Measurements from ENCODE around the gene RRAD. TPM values are rescaled to one million over a fixed set of nuclear protein-coding genes. Genes with fewer than 3 reads are reported as not detected.

The RRAD gene
- polyA plus RNA-seq, 1 experiment, result 1.9 TPM

- CTCF ChIA-PET, result interaction anchor here (0.6 to 2.6 kb wide), 26 partner anchors 9 to 706 kb away, joined by 3 to 29 read pairs (median 5); partner anchors contain the start of genes CES4A, EXOC3L1, FBXL8 and TMEM208
- Histone ChIP-seq H3K27me3 (ENCODE audit: control insufficient read depth, insufficient read depth, low read length) (peaks cover 21% of the 10 kb centered on the region), H3K9me3 (ENCODE audit: control insufficient read depth, insufficient read depth, low read length) (peaks cover 5% of the 10 kb centered on the region; the same call in 1 of the 2 replicates), H3K4me3 (ENCODE audit: low read depth, low read length) (no peak overlapping the region), H3K27ac (ENCODE audit: low read depth, low read length) (no peak overlapping the region)
- TF ChIP-seq CTCF (IDR thresholded peaks at IDR 0.05; ENCODE audit: low read depth, low read length), result peak; percentile 89
- POLR2A ChIA-PET, result interaction anchor here (1.0 kb wide), 1 partner anchor 201 kb away, joined by 4 read pairs; no protein-coding TSS in a partner anchor
- DNase-seq (ENCODE audit: low read depth, low spot score), result peak; percentile 59
These were observed 28.8 kb upstream of the RRAD start for GRCh38 chr16:66954097-66954659.

GRCh38 chr16:66953462-66954096, 28.2 kb upstream of the RRAD start:
- TF ChIP-seq CTCF (IDR thresholded peaks at IDR 0.05; ENCODE audit: low read depth, low read length), result no peak
- peaks cover 5% of the 10 kb centered on the region; the same call in 1 of the 2 replicates for H3K9me3 ChIP-seq (ENCODE audit: control insufficient read depth, insufficient read depth, low read length)
- H3K4me3 ChIP-seq (ENCODE audit: low read depth, low read length), result no peak overlapping the region
- POLR2A ChIA-PET, result interaction anchor here (1.0 kb wide), 1 partner anchor 202 kb away, joined by 4 read pairs; no protein-coding TSS in a partner anchor
- peaks cover 25% of the 10 kb centered on the region for H3K27me3 ChIP-seq (ENCODE audit: control insufficient read depth, insufficient read depth, low read length)
- CTCF ChIA-PET, result interaction anchor here (0.6 to 2.6 kb wide), 24 partner anchors 8 to 307 kb away, joined by 3 to 29 read pairs (median 6); partner anchors contain the start of genes CES3, CES4A, EXOC3L1 and FBXL8
- no peak overlapping the region for H3K27ac ChIP-seq (ENCODE audit: low read depth, low read length)
- no peak for DNase-seq (ENCODE audit: low read depth, low spot score)

- H3K4me3 ChIP-seq (ENCODE audit: low read depth, low read length), result no peak overlapping the region
These were observed 27.2 kb upstream of the RRAD start for GRCh38 chr16:66952430-66953110.

GRCh38 chr16:66950971-66951790, 25.8 kb upstream of the RRAD start:
- Histone ChIP-seq H3K9me3 (ENCODE audit: control insufficient read depth, insufficient read depth, low read length) (peaks cover 5% of the 10 kb centered on the region; the same call in 1 of the 2 replicates), H3K27me3 (ENCODE audit: control insufficient read depth, insufficient read depth, low read length) (peaks cover 20% of the 10 kb centered on the region), H3K27ac (ENCODE audit: low read depth, low read length) (no peak overlapping the region), H3K4me3 (ENCODE audit: low read depth, low read length) (no peak overlapping the region)
- TF ChIP-seq CTCF (IDR thresholded peaks at IDR 0.05; ENCODE audit: low read depth, low read length), result no peak
- POLR2A ChIA-PET, result no interaction called here
- CTCF ChIA-PET, result interaction anchor here (0.5 to 2.0 kb wide), 4 partner anchors 155 to 204 kb away, joined by 3 to 11 read pairs (median 4); no protein-coding TSS in a partner anchor
- no peak for DNase-seq (ENCODE audit: low read depth, low spot score)

More at GRCh38 chr16:66952430-66953110, 27.2 kb upstream of the RRAD start:
- Histone ChIP-seq H3K27ac (ENCODE audit: low read depth, low read length) (no peak overlapping the region), H3K9me3 (ENCODE audit: control insufficient read depth, insufficient read depth, low read length) (peaks cover 5% of the 10 kb centered on the region; the same call in 1 of the 2 replicates), H3K27me3 (ENCODE audit: control insufficient read depth, insufficient read depth, low read length) (peaks cover 22% of the 10 kb centered on the region)
- POLR2A ChIA-PET, result no interaction called here
- CTCF ChIA-PET, result interaction anchor here (0.6 to 2.6 kb wide), 9 partner anchors 9 to 233 kb away, joined by 3 to 18 read pairs (median 3); partner anchors contain the start of gene CES3
- no peak for TF ChIP-seq CTCF (IDR thresholded peaks at IDR 0.05; ENCODE audit: low read depth, low read length)
- DNase-seq (ENCODE audit: low read depth, low spot score), result no peak

All from AG04450 (cell line).